ENCODE measurements around the gene CAV3.
"Not testable (repeated sequence)": the region's sequence is repeated elsewhere in the genome, so short reads cannot be mapped to it uniquely, and the experiment has no call there.

Gene CAV3

GRCh38 chr3:8733332-8734094 lies at the start of gene CAV3:
Gene CAV3, plus strand, starts transcription at chr3:8733802. Its CDS starts 75 bp downstream, at chr3:8733877.
- FAIRE-seq: no peak

DNA sequence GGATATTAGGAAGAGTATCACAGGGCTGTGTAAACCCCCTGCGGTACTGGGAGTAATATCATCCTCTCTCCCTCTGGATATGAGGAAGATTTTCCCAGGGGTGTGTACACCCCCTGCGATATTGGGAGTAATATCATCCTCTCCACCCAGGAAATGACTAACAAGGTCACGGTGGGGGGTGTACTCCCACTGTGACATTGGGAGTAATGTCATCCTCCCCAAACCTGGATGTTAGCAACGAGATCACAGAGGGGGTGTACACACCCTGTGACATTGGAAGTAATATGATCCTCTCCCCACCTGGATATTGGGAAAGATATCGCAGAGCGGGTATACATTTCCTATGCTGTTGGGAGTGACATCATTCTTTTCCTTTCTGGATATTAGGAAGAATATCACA lies 48.6 kb upstream of the CAV3 start:
- not testable (repeated sequence) for FAIRE-seq

DNA sequence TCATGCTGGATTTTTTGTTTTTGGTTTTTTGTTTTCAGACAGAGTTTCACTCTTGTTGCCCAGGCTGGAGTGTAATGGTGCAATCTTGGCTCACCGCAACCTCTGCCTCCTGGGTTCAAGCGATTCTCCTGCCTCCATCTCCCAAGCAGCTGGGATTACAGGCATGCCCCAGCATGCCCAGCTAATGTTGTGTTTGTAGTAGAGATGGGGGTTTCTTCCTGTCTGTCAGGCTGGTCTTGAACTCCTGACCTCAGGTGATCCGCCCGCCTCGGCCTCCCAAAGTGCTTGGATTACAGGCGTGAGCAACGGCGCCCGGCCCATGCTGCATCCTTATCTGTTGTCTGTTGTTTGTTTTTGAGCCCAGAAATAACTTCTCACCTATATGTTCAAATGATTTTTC lies 42.3 kb upstream of the CAV3 start:
- not testable (repeated sequence) for FAIRE-seq

GRCh38 chr3:8702560-8702959 lies 31.0 kb upstream of the CAV3 start:
- FAIRE-seq: no peak

GRCh38 chr3:8705575-8705974 lies 28.0 kb upstream of the CAV3 start:
- FAIRE-seq: no peak

DNA sequence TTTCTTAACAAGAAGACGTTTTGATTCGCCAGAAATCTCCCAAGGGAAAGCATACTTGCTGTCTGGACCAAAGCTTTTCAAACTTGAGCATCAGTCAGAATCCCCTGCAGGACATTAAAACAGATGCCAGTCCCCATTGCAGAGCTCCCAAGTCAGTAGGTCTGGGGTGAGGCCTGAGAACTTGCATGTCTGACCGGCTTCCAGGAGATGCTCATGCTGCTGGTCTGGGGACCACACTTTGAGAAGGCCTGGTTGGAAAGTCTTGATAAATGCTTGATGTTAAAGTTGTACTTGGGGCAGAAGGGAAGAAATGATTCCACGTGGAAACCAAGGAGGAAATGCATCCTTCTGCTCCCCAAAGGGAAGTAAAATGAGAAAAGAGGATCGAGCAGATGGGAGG lies 24.3 kb upstream of the CAV3 start:
- no peak for FAIRE-seq

DNA sequence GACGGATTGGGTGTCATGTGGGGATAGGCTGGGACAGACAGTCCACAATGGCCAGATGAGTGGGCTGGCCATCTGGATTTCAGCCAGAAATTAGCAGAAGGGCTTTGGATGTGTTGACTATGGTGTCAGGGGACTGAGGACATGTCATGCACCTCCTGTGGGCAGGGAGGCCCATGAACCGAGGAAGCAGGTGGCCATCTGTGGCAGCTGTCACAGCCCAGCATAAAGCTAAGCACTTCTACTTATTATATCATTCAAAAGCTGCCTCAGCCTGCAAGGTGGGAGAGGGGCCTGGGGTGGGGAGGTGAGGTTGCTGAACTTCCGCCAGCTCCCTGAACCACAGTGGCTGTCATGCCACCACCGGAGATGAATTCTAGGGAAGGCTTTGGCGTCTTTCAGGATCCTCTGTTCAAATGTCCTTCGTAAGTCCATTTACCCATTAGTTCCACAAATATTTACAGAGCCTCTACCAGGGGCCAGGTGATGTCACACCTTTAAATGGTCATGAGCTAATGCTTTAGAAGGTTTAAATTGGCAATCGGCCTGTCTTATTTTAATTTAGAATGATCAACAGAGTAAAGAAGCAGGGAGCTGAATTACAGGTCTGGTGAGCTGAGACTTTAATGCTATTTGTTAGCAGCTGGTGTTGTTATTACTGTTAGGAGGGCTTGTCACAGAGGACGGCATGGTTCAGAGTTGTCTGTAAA lies 23.6 kb upstream of the CAV3 start:
- FAIRE-seq: no peak

GRCh38 chr3:8712045-8712907 lies 21.3 kb upstream of the CAV3 start:
- FAIRE-seq: no peak

DNA sequence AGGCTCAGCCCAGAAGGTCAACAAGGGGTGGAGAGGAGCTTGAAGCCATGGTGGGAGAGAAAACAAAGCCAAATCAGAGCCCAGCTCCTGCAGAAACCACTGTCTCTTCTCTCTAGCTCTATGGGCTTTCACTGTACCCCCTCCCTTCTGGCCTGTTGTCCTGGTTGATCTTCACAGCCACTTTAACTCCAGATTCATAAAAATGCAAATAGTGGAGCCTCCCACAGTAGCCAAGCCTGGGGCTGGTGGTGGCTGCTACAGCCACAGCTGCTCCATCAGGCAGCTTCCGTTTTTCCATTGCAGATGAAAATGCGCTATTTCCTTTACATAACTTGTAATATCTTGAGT lies 20.7 kb upstream of the CAV3 start:
- no peak for FAIRE-seq

- FAIRE-seq: no peak
Measured at GRCh38 chr3:8713901-8714759, 19.5 kb upstream of the CAV3 start.

GRCh38 chr3:8715757-8716156 lies 17.8 kb upstream of the CAV3 start:
- FAIRE-seq: not testable (repeated sequence)

- FAIRE-seq: no peak
Measured at GRCh38 chr3:8722808-8723207, 10.8 kb upstream of the CAV3 start.

DNA sequence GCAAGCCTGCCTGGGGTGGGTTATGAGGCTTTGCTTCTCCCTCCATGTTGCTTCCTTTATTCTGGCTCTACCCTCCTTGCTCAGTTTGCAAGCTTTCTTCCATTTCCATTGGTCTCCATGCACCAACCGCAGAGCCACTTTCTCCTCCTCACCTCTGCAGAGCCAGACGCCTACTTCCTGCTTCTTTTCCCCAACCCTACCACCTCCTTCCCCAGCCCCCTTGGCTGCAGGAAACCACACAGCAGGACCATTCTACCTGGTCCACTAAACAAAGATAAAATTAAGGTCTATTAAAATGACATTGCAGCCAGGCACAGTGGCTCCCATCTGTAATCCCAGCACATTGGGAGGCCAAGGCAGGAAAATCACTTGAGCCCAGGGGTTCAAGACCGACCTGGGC lies 10.0 kb upstream of the CAV3 start:
- FAIRE-seq: no peak

GRCh38 chr3:8724108-8724752 lies 9.4 kb upstream of the CAV3 start:
- no peak for FAIRE-seq

DNA sequence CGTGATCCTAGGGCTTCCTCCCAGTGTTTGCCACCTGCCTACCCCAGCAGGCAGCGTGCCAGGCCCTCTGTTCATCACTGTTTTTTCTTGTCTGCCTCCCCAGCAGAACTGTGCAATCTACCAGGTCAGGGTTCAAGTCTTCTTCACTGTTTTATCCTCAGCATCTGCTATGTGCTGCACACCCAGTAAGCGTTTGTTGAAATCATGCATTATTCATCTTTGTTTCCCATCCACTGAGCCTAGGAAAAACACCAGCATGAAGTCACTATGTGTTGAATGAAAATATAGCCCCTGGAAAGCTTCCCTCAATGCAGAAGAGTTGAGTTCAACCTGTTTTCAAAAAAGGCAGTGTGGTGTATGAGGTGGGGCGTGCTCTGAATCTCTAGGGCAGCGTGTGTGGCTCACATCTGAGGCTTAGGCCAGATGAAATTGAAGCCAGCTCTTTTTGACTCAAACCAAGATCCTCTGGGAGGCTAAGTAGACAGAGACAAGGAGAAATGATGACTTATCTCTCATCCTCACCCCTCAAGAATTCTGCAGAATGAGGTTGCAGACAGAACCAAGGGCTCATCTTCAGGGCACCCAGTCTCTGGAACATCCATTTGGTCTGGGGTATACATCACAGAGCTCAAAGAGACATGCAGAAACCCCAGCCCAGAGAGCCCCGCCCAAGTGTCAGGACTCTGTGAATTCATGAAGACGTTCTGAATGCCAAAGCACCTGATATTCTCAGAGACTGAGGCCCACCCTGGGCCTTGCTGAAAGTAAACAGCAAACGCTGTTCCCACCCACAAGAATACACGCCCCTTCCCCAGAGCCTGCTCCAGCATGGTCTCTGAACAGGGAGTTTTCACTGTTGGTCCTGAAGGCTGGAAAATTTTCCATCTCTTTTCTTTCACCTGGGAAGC lies 5.7 kb upstream of the CAV3 start:
- FAIRE-seq: no peak

DNA sequence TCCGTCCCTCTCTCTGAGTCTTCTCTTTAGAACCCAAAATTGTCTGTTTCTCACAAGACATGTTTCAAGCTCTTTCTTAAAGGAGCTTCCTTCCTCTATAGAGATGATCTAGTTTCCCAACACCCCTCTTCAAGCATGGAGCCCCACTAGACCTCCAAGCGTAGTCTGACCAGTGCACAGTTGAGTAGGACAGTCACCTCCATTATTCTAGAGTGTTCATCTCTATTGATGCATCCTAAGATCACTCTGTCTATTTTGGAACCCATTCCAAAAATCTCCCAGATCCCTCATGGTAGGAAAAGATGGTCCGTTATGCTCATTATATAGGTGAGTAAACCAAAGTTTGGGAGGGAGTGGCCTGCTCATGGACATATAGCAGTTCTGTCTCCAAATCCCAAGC lies 4.1 kb upstream of the CAV3 start:
- FAIRE-seq: no peak

DNA sequence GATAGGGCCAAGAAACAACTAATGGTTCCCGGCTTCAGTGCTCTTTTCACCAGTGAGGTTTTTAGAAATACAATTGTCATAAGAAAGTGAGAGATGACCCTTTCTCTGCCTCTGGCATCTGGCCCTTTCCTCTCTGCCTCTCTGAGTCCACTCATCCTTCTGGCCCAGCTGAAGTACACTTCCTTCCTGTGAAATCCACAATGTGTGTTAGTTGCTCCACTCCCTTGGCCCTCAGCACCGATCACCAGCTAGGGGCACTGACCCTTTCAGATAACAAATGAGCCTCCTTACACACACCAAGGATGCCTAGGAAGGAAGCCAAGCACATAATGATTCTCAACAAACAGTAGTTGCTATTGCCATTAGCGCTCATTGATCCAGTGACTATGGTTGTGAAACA lies 2.9 kb upstream of the CAV3 start:
- FAIRE-seq: no peak

DNA sequence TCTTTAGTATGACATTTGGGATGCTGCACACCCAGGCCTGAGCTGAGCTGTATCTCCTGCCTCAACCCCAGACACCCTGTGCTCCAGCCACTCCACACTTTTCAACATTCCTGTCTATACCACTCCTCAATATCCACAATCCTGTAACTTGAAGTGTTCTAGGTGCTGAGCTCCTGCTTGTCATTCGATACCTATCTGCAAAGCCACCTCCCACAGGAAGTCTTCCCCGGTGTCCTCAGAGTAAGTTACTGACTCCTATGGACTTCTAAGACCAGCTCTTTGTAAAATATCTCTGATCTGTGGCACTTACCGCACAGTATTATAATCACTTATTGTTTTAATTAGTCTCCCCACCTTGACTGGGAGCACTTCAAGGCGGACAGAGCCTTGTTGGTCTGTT lies 1.2 kb upstream of the CAV3 start:
- no peak for FAIRE-seq

DNA sequence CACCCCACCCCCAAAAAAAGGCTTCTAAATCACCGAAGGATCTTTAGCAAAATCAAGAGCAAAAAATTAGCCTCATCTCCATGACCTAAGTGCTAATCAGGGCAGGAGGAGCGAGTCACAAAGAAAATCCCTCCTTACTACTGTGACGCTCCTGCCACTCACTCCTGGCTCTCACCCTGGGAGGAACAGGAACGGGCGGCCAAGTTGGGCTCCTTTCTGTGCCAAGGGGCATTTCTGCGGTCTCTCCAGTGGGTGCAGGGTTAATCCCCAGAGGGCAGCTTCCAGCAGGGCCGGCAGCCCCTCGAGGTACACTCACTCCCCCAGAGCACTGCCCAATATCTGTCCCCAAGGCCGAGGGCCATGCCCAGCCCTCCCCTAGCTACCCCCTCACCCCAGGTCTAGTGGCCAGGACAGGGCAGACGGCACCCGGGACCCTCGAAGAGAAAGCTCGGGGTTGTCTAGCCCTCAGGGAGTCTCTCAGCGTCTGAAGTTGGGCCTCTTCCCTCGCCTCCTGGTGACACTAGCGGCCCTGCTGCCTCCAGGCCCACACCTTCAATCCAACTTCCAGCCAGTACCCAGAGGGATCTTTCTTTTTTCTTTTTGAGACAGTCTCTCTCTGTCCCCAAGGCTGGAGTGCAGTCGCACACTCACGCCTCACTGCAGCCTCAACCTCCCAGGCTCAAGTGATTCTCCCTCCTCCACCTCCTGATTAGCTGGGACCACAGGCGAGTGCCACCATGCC lies 706 bp downstream of the CAV3 start:
- no peak for FAIRE-seq

- no peak for FAIRE-seq
Measured at GRCh38 chr3:8734908-8735307, 1.3 kb downstream of the CAV3 start.

All from TTC549 (cell line).